Central memory CD4-positive, alpha-beta T cell (primary cell): Measurements from ENCODE around the gene SH2D1A.
"Not testable (repeated sequence)": the region's sequence is repeated elsewhere in the genome, so short reads cannot be mapped to it uniquely, and the experiment has no call there.

ENCODE experiments used
- DNase-seq: peaks from one replicate; pipeline ENCODE4 v3.0.0; 2022

SH2D1A gene

GRCh38 chrX:124358800-124359383 is 12.5 kb downstream of the SH2D1A start:
- DNase-seq: peak; percentile 23

DNA sequence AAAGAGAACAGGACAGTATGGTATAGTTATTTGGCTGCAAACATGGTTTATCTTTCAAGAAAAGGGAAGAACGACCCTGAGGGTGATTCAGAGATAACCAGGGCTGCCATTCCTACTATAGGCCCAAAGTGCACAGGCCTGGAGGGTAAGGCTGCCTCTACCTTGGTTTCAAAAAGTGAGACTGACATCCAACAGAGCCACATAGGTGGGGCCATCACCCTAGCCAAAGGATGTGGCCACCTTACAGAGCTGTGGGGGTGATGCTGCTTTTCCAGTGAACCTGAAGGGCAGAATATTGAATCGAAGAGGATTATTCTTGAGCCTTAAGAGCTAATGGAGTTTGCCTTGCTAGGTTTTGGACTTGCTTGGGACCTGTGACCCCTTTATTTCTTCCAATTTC is 15.7 kb downstream of the SH2D1A start:
- no peak for DNase-seq

DNA sequence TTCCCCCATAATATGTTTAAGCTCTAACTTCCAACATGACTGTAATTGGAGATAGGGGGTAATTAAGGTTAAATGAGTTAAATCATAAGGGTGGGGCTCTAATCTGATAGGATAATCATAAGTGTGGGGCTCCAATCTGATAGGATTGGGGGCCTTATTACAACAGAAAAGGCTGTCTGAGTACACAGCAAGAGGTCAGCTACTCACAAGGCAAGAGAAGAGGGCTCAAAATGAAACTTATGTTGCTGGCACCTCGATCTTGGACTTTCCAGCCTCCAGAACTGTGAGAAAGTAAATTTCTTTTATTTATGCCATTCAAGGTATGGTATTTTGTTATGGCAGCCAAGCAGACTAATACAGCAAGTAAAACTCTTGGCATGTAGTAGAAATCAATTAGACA is 16.4 kb downstream of the SH2D1A start:
- DNase-seq: no peak

DNA sequence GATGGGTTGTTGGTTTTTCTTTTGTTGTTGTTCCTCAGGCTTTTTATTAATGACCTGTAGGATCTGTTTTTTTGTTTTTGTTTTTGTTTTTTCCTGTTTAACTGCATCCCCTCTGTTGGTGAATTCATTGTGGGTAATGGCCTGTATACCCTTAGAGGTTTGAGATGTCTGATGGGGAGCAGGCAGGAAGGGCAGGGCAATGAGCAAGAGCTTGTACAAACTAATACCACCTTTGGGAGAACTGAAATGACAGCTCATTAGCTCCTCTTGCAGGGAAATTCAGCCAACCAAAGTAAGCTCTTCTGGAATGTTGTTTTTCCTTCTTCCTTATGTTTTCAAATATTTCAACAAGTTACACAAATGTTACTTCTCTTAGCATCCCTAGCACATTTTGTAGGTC is 23.4 kb downstream of the SH2D1A start:
- no peak for DNase-seq

DNA sequence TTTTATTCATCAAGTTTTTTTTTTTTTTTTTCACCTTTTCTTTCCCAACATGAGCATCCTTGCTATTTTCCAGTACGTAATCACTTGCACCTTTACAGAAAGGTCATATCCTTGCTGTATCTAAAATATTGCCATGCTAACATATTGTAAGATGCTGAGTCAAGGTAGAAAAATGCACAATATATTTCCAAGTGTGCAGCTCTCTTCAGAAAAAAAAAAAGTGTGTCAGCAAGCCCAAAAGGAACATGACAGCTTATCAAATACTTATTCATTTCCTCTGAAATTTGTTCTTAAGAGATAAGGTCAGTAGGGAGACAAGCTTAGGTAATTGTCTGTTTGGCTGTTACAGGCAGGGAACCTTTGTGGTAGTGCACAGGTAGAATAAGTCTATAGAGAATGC is 27.0 kb downstream of the SH2D1A start:
- DNase-seq: no peak

DNA sequence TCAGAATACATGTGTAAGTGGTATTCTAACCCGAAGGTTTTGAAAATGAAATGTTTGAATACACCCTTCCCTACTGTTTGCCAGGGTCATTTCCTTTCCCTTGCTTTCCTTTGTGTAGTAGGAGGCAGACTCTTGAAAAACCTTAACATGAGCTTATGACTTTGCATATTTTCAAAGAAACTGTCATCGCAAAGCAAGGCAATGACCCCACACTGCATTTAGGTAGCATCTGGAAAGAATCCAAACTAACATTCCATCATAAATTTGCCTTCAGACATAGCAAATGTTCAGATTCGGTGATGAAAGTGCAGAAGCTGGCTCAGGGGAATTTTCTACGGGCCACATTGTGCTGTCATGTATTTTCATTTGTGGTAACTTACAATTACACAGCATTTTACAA is 32.3 kb downstream of the SH2D1A start:
- DNase-seq: no peak

DNA sequence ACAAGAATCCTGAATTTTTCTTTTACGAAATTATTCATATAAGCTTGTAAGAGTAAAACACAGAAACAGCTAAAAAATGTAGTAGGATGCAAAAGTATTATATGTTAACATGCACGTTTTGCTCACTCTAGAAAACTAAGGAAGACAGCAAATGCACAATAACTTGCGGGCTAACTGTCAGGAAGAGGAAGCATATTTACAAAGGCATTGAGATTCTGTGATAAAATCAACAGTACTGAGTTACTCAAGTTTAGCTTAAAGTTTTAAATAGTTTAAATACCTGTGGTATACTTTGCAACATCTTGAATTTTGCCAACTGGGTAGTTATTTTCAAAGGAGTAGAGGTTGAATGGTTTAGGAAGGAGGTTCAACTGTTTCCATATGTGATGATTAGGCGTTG is 37.0 kb downstream of the SH2D1A start:
- DNase-seq: no peak

DNA sequence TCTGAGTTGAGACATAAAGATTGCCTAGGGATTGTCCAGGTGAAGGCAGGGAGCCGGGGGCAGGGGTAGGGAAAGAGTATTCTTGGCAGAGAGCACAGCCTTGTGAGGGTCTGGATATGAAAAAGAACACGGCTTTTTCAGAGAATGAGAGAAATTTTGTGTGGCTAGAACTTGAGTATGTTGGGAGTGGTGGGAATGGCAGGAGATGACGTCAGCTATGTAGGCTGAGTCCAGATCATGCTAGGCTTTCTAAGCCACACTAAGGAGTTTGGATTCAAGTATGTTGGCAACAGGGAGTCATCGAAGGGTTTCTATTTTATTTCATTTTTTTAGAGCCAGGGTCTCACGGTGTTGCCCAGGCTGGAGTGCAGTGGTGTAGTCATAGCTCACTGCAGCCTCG is 40.0 kb downstream of the SH2D1A start:
- no peak for DNase-seq

DNA sequence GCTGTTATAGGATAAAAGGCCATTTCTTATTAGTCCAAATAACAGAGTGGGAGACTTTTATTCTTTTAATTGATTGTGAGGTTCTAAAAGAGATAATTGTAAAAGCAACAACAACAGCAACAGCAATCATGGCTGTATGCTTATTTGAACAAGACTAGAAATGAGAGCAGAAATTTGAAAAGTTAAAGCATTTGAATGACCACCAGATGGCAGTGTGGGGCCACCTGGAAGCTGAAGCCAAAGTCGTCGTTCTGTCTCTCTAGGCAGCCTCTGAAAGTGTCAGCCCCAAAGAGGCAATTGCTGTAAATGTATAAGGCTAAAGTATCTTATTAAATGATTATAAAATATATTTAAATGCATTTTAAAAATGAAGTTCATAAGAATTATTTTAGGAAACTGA is 42.2 kb downstream of the SH2D1A start:
- DNase-seq: peak; percentile 41

DNA sequence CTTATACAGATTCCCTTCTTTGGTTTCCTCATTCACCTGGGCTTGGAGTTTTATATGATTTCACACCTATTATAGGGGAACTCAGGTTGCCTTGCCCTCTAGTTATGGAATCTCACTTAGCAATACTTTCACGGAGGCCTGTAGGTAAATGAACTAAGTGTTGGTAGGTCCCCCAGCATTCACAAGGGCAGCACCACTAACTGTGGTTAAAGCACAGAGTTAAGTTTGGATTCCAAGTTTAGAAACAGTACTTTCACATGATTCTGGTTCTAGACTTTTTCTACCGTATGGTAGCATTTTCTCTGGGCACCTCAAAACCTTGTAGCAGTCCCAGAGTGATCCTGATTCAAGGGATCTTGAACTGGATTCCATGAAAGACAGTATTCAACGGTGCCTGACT is 46.4 kb downstream of the SH2D1A start:
- no peak for DNase-seq

DNA sequence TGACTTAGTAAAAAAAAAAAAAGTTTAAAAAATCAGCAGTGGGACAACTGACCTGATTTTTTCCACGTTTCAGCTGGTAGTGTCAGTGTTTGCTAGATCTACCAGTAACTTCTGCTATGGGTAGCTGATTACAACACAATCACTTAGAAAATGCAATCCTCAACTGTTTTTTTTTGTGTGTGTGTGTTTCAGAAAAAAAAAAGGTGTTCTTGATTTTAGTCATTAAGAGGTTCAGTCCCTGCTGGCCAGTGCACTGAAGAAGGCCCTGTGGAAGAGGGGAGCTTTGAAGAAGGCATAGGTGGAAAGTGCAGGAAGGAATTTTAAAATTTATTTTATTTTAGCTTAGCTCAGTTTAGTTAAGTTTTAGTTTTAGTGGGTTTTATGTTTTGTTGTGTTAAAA is 46.9 kb downstream of the SH2D1A start:
- DNase-seq: no peak

GRCh38 chrX:124393659-124394058 is 47.3 kb downstream of the SH2D1A start:
- DNase-seq: no peak

DNA sequence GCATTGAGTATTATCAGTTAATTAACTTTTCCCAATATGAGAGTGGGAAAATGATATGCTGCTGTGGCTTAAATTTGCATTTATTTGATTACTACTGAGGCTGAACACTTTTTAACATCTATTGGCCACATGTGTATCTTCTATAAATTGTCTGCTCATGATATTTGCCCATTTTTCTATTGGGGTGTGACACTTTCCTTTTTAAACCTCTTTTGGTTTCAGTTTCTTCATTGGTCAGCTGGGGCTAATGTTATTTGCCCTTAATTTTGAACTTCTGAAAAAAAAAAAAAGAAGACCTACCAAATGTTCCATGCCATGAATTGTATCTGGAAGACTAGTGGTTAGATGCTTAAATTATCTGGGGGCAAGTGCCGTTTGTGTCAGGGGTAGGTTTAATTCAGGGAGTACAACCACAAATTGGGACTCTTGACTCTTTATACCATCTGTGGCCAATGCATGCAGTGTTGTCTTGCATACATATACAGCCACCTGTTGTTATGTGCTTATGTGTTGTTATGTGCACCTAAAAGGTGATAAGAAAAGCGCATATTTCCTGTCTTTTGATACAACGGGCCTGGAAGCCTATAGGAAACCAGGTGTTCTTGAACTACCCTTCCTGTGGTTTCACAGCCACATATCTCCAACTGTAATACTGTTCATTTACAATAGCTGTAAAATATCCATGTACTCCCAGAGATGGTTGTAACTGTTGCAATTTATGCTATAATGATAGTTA is 49.0 kb downstream of the SH2D1A start:
- peak; percentile 31 for DNase-seq

- DNase-seq: no peak
These were observed 55.3 kb downstream of the SH2D1A start for GRCh38 chrX:124401696-124402095.

DNA sequence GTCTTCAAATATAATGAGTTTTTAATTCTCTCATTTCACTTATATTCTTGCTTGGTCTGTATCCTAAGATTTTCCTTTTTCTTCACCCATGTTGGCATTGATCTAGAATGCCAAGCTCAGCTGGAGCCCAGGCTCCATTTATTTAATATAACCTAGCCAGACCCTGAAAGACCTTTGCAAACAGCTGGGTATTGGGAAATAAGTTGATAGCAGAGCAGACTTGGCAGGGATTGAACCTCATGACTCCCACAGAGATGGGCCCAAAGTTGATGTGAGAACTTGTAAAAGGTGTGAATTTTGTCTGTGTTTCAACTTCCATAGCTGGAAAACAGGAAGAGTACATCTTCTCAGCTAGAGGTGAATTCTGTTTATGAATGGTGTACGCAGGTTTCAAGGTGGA is 59.5 kb downstream of the SH2D1A start:
- no peak for DNase-seq

DNA sequence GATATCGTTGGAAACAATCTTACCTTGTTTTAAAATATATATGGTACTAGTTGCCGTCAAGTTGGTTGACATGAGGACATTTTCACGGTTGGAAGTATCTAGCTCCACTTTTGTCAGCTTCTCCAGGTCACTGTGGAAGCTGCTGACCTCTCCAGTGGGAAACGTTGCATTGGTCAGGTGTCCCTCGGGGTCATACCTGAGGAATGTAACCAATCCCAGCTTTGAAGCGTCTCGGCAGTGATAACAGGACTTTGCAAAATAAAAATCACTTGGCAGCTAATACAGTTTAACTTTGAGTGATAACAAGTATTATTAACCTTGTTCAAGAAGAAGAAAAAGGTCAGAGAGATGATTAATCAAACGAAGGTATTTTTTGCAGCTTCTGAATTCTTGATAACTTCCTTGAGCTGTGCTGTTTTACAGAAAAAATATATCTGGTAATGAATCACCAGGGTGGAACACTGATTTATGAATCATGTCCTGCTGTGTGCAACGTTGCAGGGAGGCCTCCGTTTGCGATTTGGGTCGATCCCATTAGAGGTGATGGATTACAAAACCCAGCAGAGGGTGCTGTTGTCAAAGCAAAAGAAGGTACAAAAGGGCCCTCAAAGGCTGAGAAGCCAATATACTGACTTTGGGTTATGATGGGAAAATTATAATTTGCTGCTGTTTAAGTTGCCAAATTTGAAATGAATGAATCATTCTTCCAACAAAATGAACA is 60.1 kb downstream of the SH2D1A start:
- DNase-seq: peak; percentile 41

- DNase-seq: no peak
These were observed 60.9 kb downstream of the SH2D1A start for GRCh38 chrX:124407226-124407625.

DNA sequence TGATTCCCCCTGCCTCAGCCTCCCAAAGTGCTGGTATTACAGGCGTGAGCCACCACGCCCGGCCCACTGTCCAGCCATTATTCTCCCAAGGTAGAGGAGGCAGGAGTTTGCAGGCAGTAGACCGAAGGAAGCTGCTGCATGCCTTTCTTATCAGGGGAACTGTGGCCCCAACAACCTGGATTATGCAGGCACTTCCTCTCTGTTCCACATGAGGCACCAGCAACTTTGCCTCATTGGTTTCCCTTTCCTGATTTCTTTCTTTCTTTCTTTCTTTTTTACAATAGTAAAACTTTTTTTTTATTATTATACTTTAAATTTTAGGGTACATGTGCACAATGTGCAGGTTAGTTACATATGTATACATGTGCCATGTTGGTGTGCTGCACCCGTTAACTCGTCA is 62.0 kb downstream of the SH2D1A start:
- DNase-seq: not testable (repeated sequence)

DNA sequence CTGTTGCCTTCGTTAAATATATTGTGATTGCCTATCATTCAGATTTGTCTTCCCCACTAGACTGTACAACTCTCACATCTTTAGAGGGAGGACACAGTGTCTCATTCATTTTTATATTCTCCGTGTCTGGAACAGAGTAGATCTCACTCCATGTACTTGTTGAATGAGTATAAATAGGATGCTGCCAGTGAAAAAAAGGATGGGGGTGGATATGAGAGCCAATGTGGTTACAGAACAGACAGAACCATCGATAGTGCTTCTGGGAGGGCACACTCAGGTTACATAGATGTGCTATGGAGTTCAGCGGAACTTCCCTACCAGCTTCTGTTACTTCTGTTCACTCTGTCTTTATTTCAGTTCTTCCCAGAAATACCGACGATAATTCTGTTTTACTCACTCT is 66.9 kb downstream of the SH2D1A start:
- no peak for DNase-seq

- DNase-seq: no peak
These were observed 67.9 kb downstream of the SH2D1A start for GRCh38 chrX:124414281-124414680.

- DNase-seq: no peak
These were observed 68.9 kb downstream of the SH2D1A start for GRCh38 chrX:124415115-124415800.

- DNase-seq: no peak
These were observed 75.7 kb downstream of the SH2D1A start for GRCh38 chrX:124421898-124422655.
